ENCODE measurements around the gene PCDHB8. TPM values are rescaled to one million over a fixed set of nuclear protein-coding genes. Genes with fewer than 3 reads are reported as not detected.

The PCDHB8 gene
- total and polyA plus RNA-seq, 8 donors = 0.58 to 1.7 TPM; not detected in 6

Other genes starting within 250 kb of the PCDHB8 start
Only the 30 nearest of the 36 such genes appear.
- gene PCDHAC2, start 211.3 kb upstream of the PCDHB8 start, total RNA-seq = 1 to 10 TPM in 2 of 5 donors, under 1 TPM in 1, not detected in 2; 0.58 to 4.2 (median 2.6) TPM
- under 1 TPM in 2 of 3 donors, not detected in 1; 0.05 to 0.19 TPM for gene PCDHAC2, start 211.3 kb upstream of the PCDHB8 start, polyA plus RNA-seq
- gene PCDHB1, start 126.4 kb upstream of the PCDHB8 start, total RNA-seq = under 1 TPM in 2 of 5 donors, not detected in 3; under 0.01 to 0.37 TPM
- gene PCDHB1, start 126.4 kb upstream of the PCDHB8 start, polyA plus RNA-seq = under 1 TPM in 1 of 3 donors, not detected in 2; 0.03 TPM
- 1 to 10 TPM in 1 of 5 donors, under 1 TPM in 1, not detected in 3; 0.43 to 3.3 TPM for gene PCDHB2, start 83.2 kb upstream of the PCDHB8 start, total RNA-seq
- 1 to 10 TPM in 1 of 3 donors, under 1 TPM in 2; 0.53 to 1.3 (median 0.61) TPM for gene PCDHB2, start 83.2 kb upstream of the PCDHB8 start, polyA plus RNA-seq
- 1 to 10 TPM in 1 of 5 donors, not detected in 4; 3.7 TPM for gene PCDHB3, start 77.3 kb upstream of the PCDHB8 start, total RNA-seq
- gene PCDHB3, start 77.3 kb upstream of the PCDHB8 start, polyA plus RNA-seq = under 1 TPM; 0.15 to 0.46 (median 0.31) TPM
- gene PCDHB4, start 56.0 kb upstream of the PCDHB8 start, total RNA-seq = 10 to 100 TPM in 1 of 5 donors, 1 to 10 TPM in 1, under 1 TPM in 2, not detected in 1; 0.45 to 15.9 (median 1.7) TPM
- gene PCDHB4, start 56.0 kb upstream of the PCDHB8 start, polyA plus RNA-seq = under 1 TPM; 0.15 to 0.38 (median 0.37) TPM
- gene PCDHB5, start 42.6 kb upstream of the PCDHB8 start, total RNA-seq = 1 to 10 TPM in 3 of 5 donors, under 1 TPM in 2; 0.14 to 4.7 (median 1.8) TPM
- under 1 TPM in 2 of 3 donors, not detected in 1; 0.31 to 0.78 TPM for gene PCDHB5, start 42.6 kb upstream of the PCDHB8 start, polyA plus RNA-seq
- 1 to 10 TPM in 1 of 5 donors, under 1 TPM in 1, not detected in 3; under 0.01 to 1.3 TPM for gene PCDHB6, start 27.7 kb upstream of the PCDHB8 start, total RNA-seq
- under 1 TPM in 1 of 3 donors, not detected in 2; 0.15 TPM for gene PCDHB6, start 27.7 kb upstream of the PCDHB8 start, polyA plus RNA-seq
- gene PCDHB7, start 5.1 kb upstream of the PCDHB8 start, total RNA-seq = 1 to 10 TPM in 1 of 5 donors, under 1 TPM in 1, not detected in 3; 0.72 to 1.8 TPM
- under 1 TPM in 1 of 3 donors, not detected in 2; 0.10 TPM for gene PCDHB7, start 5.1 kb upstream of the PCDHB8 start, polyA plus RNA-seq
- 1 to 10 TPM in 3 of 5 donors, under 1 TPM in 2; 0.45 to 1.7 (median 1.2) TPM for gene PCDHB16, start 4.6 kb downstream of the PCDHB8 start, total RNA-seq
- gene PCDHB16, start 4.6 kb downstream of the PCDHB8 start, polyA plus RNA-seq = under 1 TPM in 2 of 3 donors, not detected in 1; 0.12 to 0.20 TPM
- under 1 TPM in 3 of 5 donors, not detected in 2; 0.14 to 0.92 (median 0.45) TPM for gene PCDHB9, start 9.4 kb downstream of the PCDHB8 start, total RNA-seq
- under 1 TPM in 2 of 3 donors, not detected in 1; 0.08 to 0.19 TPM for gene PCDHB9, start 9.4 kb downstream of the PCDHB8 start, polyA plus RNA-seq
- 10 to 100 TPM in 1 of 5 donors, 1 to 10 TPM in 3, under 1 TPM in 1; 0.58 to 18.3 (median 2.3) TPM for gene PCDHB10, start 14.6 kb downstream of the PCDHB8 start, total RNA-seq
- gene PCDHB10, start 14.6 kb downstream of the PCDHB8 start, polyA plus RNA-seq = under 1 TPM; 0.12 to 0.40 (median 0.15) TPM
- gene PCDHB11, start 21.8 kb downstream of the PCDHB8 start, total RNA-seq = 1 to 10 TPM in 2 of 5 donors, under 1 TPM in 1, not detected in 2; 0.87 to 4.4 (median 1.3) TPM
- gene PCDHB11, start 21.8 kb downstream of the PCDHB8 start, polyA plus RNA-seq = 1 to 10 TPM in 1 of 3 donors, under 1 TPM in 2; 0.12 to 1.1 (median 0.30) TPM
- 1 to 10 TPM in 4 of 5 donors, not detected in 1; 1.2 to 8.5 (median 2.9) TPM for gene PCDHB12, start 30.9 kb downstream of the PCDHB8 start, total RNA-seq
- gene PCDHB12, start 30.9 kb downstream of the PCDHB8 start, polyA plus RNA-seq = under 1 TPM; 0.19 to 0.31 (median 0.28) TPM
- gene PCDHB13, start 36.1 kb downstream of the PCDHB8 start, total RNA-seq = 10 to 100 TPM in 1 of 5 donors, 1 to 10 TPM in 2, under 1 TPM in 2; under 0.01 to 28.1 (median 3.1) TPM
- gene PCDHB13, start 36.1 kb downstream of the PCDHB8 start, polyA plus RNA-seq = under 1 TPM in 2 of 3 donors, not detected in 1; 0.12 to 0.28 TPM
- 1 to 10 TPM in 4 of 5 donors, not detected in 1; 1.3 to 6.4 (median 3.6) TPM for gene PCDHB14, start 45.6 kb downstream of the PCDHB8 start, total RNA-seq
- 1 to 10 TPM in 1 of 3 donors, under 1 TPM in 2; 0.31 to 1.1 (median 0.44) TPM for gene PCDHB14, start 45.6 kb downstream of the PCDHB8 start, polyA plus RNA-seq
- gene PCDHB15, start 67.6 kb downstream of the PCDHB8 start, total RNA-seq = 1 to 10 TPM in 2 of 5 donors, under 1 TPM in 1, not detected in 2; 0.58 to 6.6 (median 2.2) TPM
- 1 to 10 TPM in 1 of 3 donors, under 1 TPM in 2; 0.44 to 1.2 (median 0.73) TPM for gene PCDHB15, start 67.6 kb downstream of the PCDHB8 start, polyA plus RNA-seq
- gene SLC25A2, start 126.3 kb downstream of the PCDHB8 start, total RNA-seq = 1 to 10 TPM in 1 of 5 donors, under 1 TPM in 1, not detected in 3; 0.43 to 4.8 TPM
- gene SLC25A2, start 126.3 kb downstream of the PCDHB8 start, polyA plus RNA-seq = not detected
- gene TAF7, start 143.0 kb downstream of the PCDHB8 start, total RNA-seq = 10 to 100 TPM; 22.0 to 89.8 (median 36.5) TPM
- gene TAF7, start 143.0 kb downstream of the PCDHB8 start, polyA plus RNA-seq = 10 to 100 TPM; 32.6 to 46.1 (median 43.5) TPM
- under 1 TPM in 1 of 5 donors, not detected in 4; 0.18 TPM for gene PCDHGA1, start 152.7 kb downstream of the PCDHB8 start, total RNA-seq
- gene PCDHGA1, start 152.7 kb downstream of the PCDHB8 start, polyA plus RNA-seq = under 1 TPM in 1 of 3 donors, not detected in 2; 0.13 TPM
- gene PCDHGA2, start 161.0 kb downstream of the PCDHB8 start, total RNA-seq = 1 to 10 TPM; 1.2 to 3.5 (median 2.0) TPM
- gene PCDHGA2, start 161.0 kb downstream of the PCDHB8 start, polyA plus RNA-seq = under 1 TPM; 0.06 to 0.31 (median 0.18) TPM
- gene PCDHGA3, start 166.0 kb downstream of the PCDHB8 start, total RNA-seq = 1 to 10 TPM in 3 of 5 donors, under 1 TPM in 1, not detected in 1; 0.58 to 6.7 (median 1.4) TPM
- under 1 TPM in 1 of 3 donors, not detected in 2; 0.08 TPM for gene PCDHGA3, start 166.0 kb downstream of the PCDHB8 start, polyA plus RNA-seq
- 1 to 10 TPM in 1 of 5 donors, under 1 TPM in 3, not detected in 1; under 0.01 to 1.2 (median 0.68) TPM for gene PCDHGB1, start 172.3 kb downstream of the PCDHB8 start, total RNA-seq
- gene PCDHGB1, start 172.3 kb downstream of the PCDHB8 start, polyA plus RNA-seq = under 1 TPM in 1 of 3 donors, not detected in 2; 0.03 TPM
- gene PCDHGA4, start 177.2 kb downstream of the PCDHB8 start, total RNA-seq = 1 to 10 TPM in 4 of 5 donors, under 1 TPM in 1; 0.29 to 9.3 (median 2.4) TPM
- gene PCDHGA4, start 177.2 kb downstream of the PCDHB8 start, polyA plus RNA-seq = under 1 TPM in 1 of 3 donors, not detected in 2; 0.08 TPM
- 10 to 100 TPM in 1 of 5 donors, 1 to 10 TPM in 3, not detected in 1; 2.5 to 10.7 (median 8.1) TPM for gene PCDHGB2, start 182.2 kb downstream of the PCDHB8 start, total RNA-seq
- gene PCDHGB2, start 182.2 kb downstream of the PCDHB8 start, polyA plus RNA-seq = under 1 TPM in 1 of 3 donors, not detected in 2; 0.10 TPM
- gene PCDHGA5, start 186.4 kb downstream of the PCDHB8 start, total RNA-seq = 1 to 10 TPM in 4 of 5 donors, not detected in 1; 2.3 to 6.7 (median 3.6) TPM
- under 1 TPM in 1 of 3 donors, not detected in 2; 0.15 TPM for gene PCDHGA5, start 186.4 kb downstream of the PCDHB8 start, polyA plus RNA-seq
- 1 to 10 TPM in 4 of 5 donors, under 1 TPM in 1; 0.87 to 8.8 (median 3.8) TPM for gene PCDHGB3, start 192.5 kb downstream of the PCDHB8 start, total RNA-seq
- under 1 TPM in 2 of 3 donors, not detected in 1; 0.06 to 0.08 TPM for gene PCDHGB3, start 192.5 kb downstream of the PCDHB8 start, polyA plus RNA-seq
- gene PCDHGA6, start 196.1 kb downstream of the PCDHB8 start, total RNA-seq = 1 to 10 TPM in 3 of 5 donors, under 1 TPM in 2; 0.29 to 4.4 (median 1.8) TPM
- under 1 TPM in 2 of 3 donors, not detected in 1; 0.06 to 0.38 TPM for gene PCDHGA6, start 196.1 kb downstream of the PCDHB8 start, polyA plus RNA-seq
- 10 to 100 TPM in 1 of 5 donors, 1 to 10 TPM in 2, under 1 TPM in 1, not detected in 1; 0.87 to 29.0 (median 2.7) TPM for gene PCDHGA7, start 205.0 kb downstream of the PCDHB8 start, total RNA-seq
- gene PCDHGA7, start 205.0 kb downstream of the PCDHB8 start, polyA plus RNA-seq = under 1 TPM in 2 of 3 donors, not detected in 1; 0.06 to 0.30 TPM
- 10 to 100 TPM in 1 of 5 donors, 1 to 10 TPM in 2, under 1 TPM in 2; 0.29 to 12.1 (median 1.2) TPM for gene PCDHGB4, start 209.9 kb downstream of the PCDHB8 start, total RNA-seq
- under 1 TPM in 2 of 3 donors, not detected in 1; 0.12 to 0.45 TPM for gene PCDHGB4, start 209.9 kb downstream of the PCDHB8 start, polyA plus RNA-seq
- gene PCDHGA8, start 214.8 kb downstream of the PCDHB8 start, total RNA-seq = 10 to 100 TPM in 1 of 5 donors, 1 to 10 TPM in 2, under 1 TPM in 2; under 0.01 to 12.5 (median 1.2) TPM
- under 1 TPM in 2 of 3 donors, not detected in 1; 0.06 to 0.08 TPM for gene PCDHGA8, start 214.8 kb downstream of the PCDHB8 start, polyA plus RNA-seq

All from stomach (tissue), 8 donors.